HUES48 (cell line): ENCODE results near the gene FAM20C.

Experiments used
- H3K27ac ChIP-seq: one replicate; pipeline ENCODE4 v1.7.0; 2013; ENCODE audit warnings: low read depth, low read length, inconsistent platforms
- H3K27me3 ChIP-seq: 2 replicates; pipeline ENCODE4 v1.6.1; 2013; ENCODE audit warnings: mild to moderate bottlenecking, low read length; ENCODE audit not compliant: control insufficient read depth, insufficient read depth
- H3K36me3 ChIP-seq: 2 replicates; pipeline ENCODE4 v1.6.1; 2013; ENCODE audit warnings: low read length; ENCODE audit not compliant: control insufficient read depth, insufficient read depth
- H3K4me1 ChIP-seq: 2 replicates; pipeline ENCODE4 v1.6.1; 2013; ENCODE audit warnings: mild to moderate bottlenecking, low read length; ENCODE audit not compliant: control insufficient read depth, insufficient read depth
- H3K4me3 ChIP-seq: 2 replicates; pipeline ENCODE4 v1.5.1; 2013; ENCODE audit warnings: mild to moderate bottlenecking, low read depth, low read length
- H3K9ac ChIP-seq: 2 replicates; pipeline ENCODE4 v1.6.1; 2013; ENCODE audit warnings: mild to moderate bottlenecking, low read depth, low read length, moderate library complexity
- H3K9me3 ChIP-seq: 2 replicates; pipeline ENCODE4 v1.6.1; 2013; ENCODE audit warnings: low read length; ENCODE audit not compliant: control insufficient read depth, insufficient read depth

Gene FAM20C

GRCh38 chr7:195010-195829 lies 2.8 kb downstream of the FAM20C start:
- peak overlapping the region; percentile 70 for H3K4me3 ChIP-seq
- peaks cover 2% of the 10 kb centered on the region; the same call in 1 of the 2 replicates for H3K27me3 ChIP-seq
- H3K9me3 ChIP-seq: no peaks in the 10 kb centered on the region
- peak overlapping the region; percentile 13 for H3K27ac ChIP-seq
- peaks cover 49% of the 10 kb centered on the region for H3K36me3 ChIP-seq
- no peak overlapping the region for H3K9ac ChIP-seq
- H3K4me1 ChIP-seq: peaks cover 16% of the 10 kb centered on the region

GRCh38 chr7:195830-196128 lies 3.4 kb downstream of the FAM20C start:
- peaks cover 16% of the 10 kb centered on the region for H3K4me1 ChIP-seq
- H3K36me3 ChIP-seq: peaks cover 49% of the 10 kb centered on the region
- no peak overlapping the region for H3K9ac ChIP-seq
- no peak overlapping the region for H3K4me3 ChIP-seq
- H3K27ac ChIP-seq: no peak overlapping the region
- H3K9me3 ChIP-seq: no peaks in the 10 kb centered on the region
- H3K27me3 ChIP-seq: peaks cover 2% of the 10 kb centered on the region; the same call in 1 of the 2 replicates

- Histone ChIP-seq H3K36me3 (peaks cover 54% of the 10 kb centered on the region), H3K27ac (no peak overlapping the region), H3K4me1 (peaks cover 16% of the 10 kb centered on the region), H3K4me3 (no peak overlapping the region), H3K9me3 (no peaks in the 10 kb centered on the region), H3K9ac (no peak overlapping the region), H3K27me3 (peaks cover 2% of the 10 kb centered on the region; the same call in 1 of the 2 replicates)
Measured at GRCh38 chr7:196283-196682, 3.9 kb downstream of the FAM20C start.

- Histone ChIP-seq H3K36me3 (peaks cover 54% of the 10 kb centered on the region), H3K9ac (no peak overlapping the region), H3K27ac (no peak overlapping the region), H3K4me1 (peaks cover 13% of the 10 kb centered on the region), H3K4me3 (no peak overlapping the region), H3K27me3 (no peaks in the 10 kb centered on the region), H3K9me3 (no peaks in the 10 kb centered on the region)
Measured at GRCh38 chr7:196778-197321, 4.5 kb downstream of the FAM20C start.

- Histone ChIP-seq H3K9me3 (no peaks in the 10 kb centered on the region), H3K4me1 (peaks cover 13% of the 10 kb centered on the region), H3K27me3 (no peaks in the 10 kb centered on the region), H3K36me3 (peaks cover 54% of the 10 kb centered on the region), H3K27ac (no peak overlapping the region), H3K9ac (no peak overlapping the region), H3K4me3 (no peak overlapping the region)
Measured at GRCh38 chr7:197413-198335, 5.3 kb downstream of the FAM20C start.

GRCh38 chr7:199483-200249 lies 7.3 kb downstream of the FAM20C start:
- H3K4me3 ChIP-seq: no peak overlapping the region
- peaks cover 68% of the 10 kb centered on the region for H3K36me3 ChIP-seq
- peaks cover 4% of the 10 kb centered on the region for H3K4me1 ChIP-seq
- H3K27me3 ChIP-seq: no peaks in the 10 kb centered on the region
- H3K9ac ChIP-seq: no peak overlapping the region
- H3K27ac ChIP-seq: no peak overlapping the region
- H3K9me3 ChIP-seq: no peaks in the 10 kb centered on the region

GRCh38 chr7:200290-200689 lies 7.9 kb downstream of the FAM20C start:
- no peaks in the 10 kb centered on the region for H3K9me3 ChIP-seq
- H3K4me1 ChIP-seq: no peaks in the 10 kb centered on the region
- no peaks in the 10 kb centered on the region for H3K27me3 ChIP-seq
- H3K36me3 ChIP-seq: peaks cover 71% of the 10 kb centered on the region
- H3K4me3 ChIP-seq: no peak overlapping the region
- H3K9ac ChIP-seq: no peak overlapping the region
- H3K27ac ChIP-seq: no peak overlapping the region

GRCh38 chr7:200704-201103 lies 8.3 kb downstream of the FAM20C start:
- no peaks in the 10 kb centered on the region for H3K27me3 ChIP-seq
- H3K36me3 ChIP-seq: peaks cover 67% of the 10 kb centered on the region
- no peak overlapping the region for H3K9ac ChIP-seq
- H3K4me3 ChIP-seq: no peak overlapping the region
- H3K9me3 ChIP-seq: no peaks in the 10 kb centered on the region
- no peaks in the 10 kb centered on the region for H3K4me1 ChIP-seq
- H3K27ac ChIP-seq: no peak overlapping the region

GRCh38 chr7:204326-204725 lies 12.0 kb downstream of the FAM20C start:
- no peak overlapping the region for H3K9ac ChIP-seq
- H3K4me3 ChIP-seq: no peak overlapping the region
- no peaks in the 10 kb centered on the region for H3K27me3 ChIP-seq
- no peak overlapping the region for H3K27ac ChIP-seq
- H3K36me3 ChIP-seq: peaks cover 39% of the 10 kb centered on the region
- H3K4me1 ChIP-seq: no peaks in the 10 kb centered on the region
- no peaks in the 10 kb centered on the region for H3K9me3 ChIP-seq

GRCh38 chr7:205115-206010 lies 13.0 kb downstream of the FAM20C start:
- no peak overlapping the region for H3K9ac ChIP-seq
- no peaks in the 10 kb centered on the region for H3K27me3 ChIP-seq
- peaks cover 38% of the 10 kb centered on the region for H3K36me3 ChIP-seq
- no peak overlapping the region for H3K27ac ChIP-seq
- H3K9me3 ChIP-seq: no peaks in the 10 kb centered on the region
- H3K4me3 ChIP-seq: no peak overlapping the region
- no peaks in the 10 kb centered on the region for H3K4me1 ChIP-seq
